GM12801 (cell line): ENCODE data around the gene DBI.

Experiments used
- CTCF ChIP-seq: IDR thresholded peaks from one replicate; pipeline ENCODE4 v1.5.1; 2011; ENCODE audit warnings: control low read depth; ENCODE audit not compliant: insufficient read length; ENCODE audit errors: extremely low read depth

DBI gene

GRCh38 chr2:119376810-119377209 is 10.0 kb downstream of the DBI start:
- no peak for TF ChIP-seq CTCF

GRCh38 chr2:119377294-119377992 is 10.7 kb downstream of the DBI start:
- TF ChIP-seq CTCF, result no peak

GRCh38 chr2:119377993-119378345 is 11.2 kb downstream of the DBI start:
- TF ChIP-seq CTCF, result no peak

GRCh38 chr2:119378566-119378965 is 11.8 kb downstream of the DBI start:
- TF ChIP-seq CTCF, result no peak

- no peak for TF ChIP-seq CTCF
Observed at GRCh38 chr2:119383410-119384140, 16.8 kb downstream of the DBI start.

GRCh38 chr2:119384971-119385370 is 18.2 kb downstream of the DBI start:
- no peak for TF ChIP-seq CTCF

GRCh38 chr2:119385466-119385865 is 18.7 kb downstream of the DBI start:
- no peak for TF ChIP-seq CTCF
